NCI-H345 treated with DMSO at 0.1 percent for 48 hours (cell line): ENCODE data around the gene PCNT.
"Not testable (repeated sequence)": the region's sequence is repeated elsewhere in the genome, so short reads cannot be mapped to it uniquely, and the experiment has no call there.

ENCODE experiments used
- DNase-seq: peaks from one replicate; lab custom pipeline; 2025; ENCODE audit not compliant: unreplicated experiment; lab: John Stamatoyannopoulos, UW

The PCNT gene

GRCh38 chr21:46307625-46308024, 16.3 kb upstream of the PCNT start:
- no peak for DNase-seq

DNA sequence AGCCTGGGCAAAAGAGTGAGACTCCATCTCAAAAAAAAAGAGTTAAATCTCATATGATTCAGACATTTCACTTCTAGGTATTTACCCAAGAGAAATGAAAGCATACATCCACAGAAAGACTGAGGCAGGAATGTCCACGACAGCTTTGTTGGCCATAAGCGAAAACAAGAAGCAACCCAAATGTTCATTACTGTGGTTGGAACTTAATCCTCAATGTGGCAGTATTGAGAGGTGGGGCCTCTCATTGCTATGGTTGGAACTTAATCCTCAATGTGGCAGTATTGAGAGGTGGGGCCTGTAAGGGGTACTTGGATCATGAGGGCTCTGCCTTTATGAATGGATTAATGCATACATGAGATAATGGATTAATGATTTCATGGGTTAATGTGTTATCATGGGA, 15.5 kb upstream of the PCNT start:
- no peak for DNase-seq

DNA sequence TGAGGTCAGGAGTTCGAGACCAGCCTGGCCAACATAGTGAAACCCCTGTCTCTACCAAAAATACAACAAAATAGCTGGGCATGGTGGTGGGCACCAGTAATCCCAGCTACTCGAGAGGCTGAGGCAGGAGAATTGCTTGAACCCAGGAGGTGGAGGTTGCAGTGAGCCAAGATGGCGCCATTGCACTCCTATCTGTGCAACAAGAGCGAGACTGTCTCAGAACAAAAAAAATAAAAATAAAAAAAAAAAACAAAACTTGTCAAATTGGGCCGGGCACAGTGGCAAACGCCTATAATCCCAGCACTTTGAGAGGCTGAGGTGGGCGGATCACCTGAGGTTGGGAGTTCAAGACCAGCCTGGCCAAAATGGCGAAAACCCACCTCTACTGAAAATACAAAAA, 13.7 kb upstream of the PCNT start:
- DNase-seq = not testable (repeated sequence)

DNA sequence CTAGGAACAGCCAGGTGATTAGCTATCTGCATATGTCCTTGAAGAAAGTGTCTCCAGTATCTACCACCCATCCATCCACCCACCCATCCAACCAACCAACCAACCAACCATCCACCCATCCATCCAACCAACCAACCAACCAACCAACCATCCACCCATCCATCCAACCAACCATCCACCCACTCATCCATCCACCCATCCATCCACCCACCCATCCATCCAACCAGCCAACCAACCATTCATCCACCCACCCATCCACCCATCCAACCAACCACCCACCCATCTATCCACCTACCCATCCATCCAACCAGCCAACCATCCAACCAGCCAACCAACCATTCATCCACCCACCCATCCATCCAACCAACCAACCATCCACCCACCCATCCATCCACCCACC, 12.4 kb upstream of the PCNT start:
- no peak for DNase-seq

- DNase-seq = no peak
These were observed 11.0 kb upstream of the PCNT start for GRCh38 chr21:46312949-46313348.

DNA sequence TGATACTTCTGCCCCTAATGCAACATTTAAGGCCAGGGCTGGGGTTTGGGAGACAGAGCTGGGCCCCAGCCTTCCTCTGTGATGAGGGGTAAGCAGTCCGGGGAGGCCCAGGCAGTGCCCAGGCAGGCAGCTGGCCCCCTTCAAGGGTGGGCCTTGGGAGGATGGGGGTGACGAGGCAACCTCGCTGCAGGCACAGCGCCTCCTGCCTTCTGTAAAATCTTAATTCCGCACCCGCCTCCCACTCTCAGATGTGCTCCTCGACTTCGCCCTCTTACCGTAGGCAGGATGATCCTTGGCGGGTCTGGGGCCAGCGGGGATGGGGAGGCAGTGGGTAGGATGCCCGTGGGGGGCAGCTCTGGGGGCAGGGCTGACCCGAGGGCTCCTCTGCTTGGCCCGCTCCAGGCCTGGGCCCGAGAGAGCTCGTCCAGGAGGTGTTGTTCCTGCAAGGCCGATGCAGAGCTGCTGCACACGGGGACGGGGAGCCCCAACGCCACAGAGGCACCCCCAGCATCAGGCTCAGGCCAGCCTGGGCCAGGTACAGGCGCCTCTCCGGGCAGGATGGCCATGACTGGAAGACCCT, 9.4 kb upstream of the PCNT start:
- no peak for DNase-seq

DNA sequence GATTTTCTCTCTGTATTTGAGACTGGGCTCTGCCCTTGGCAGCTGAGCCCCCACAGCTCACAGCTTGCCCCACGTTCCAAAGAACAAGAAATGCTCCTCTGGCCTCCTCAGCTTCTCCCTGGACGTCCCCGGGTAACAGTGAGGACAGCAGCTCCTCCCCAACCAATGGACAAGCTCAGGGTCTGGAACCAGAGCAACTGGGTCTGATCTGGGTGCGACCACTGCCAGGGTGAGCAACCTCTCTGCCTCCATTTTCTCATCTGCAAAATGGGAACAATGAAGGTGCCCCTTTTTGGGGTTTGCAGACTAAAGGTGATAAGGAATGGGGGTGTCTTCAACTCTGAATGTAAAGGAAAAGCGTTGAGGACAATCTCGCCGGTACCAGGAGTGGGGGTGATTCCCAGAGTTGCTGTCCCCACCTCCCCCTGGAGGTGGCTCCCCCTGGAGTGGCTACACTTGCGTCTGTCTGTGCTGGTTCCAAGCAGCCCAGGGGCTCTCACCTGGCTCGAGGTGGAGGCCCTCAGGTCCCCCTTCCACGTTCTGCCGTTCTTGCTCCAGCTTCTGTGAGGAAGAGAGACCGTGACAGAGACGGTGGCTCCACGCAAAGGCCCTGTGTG, 7.1 kb upstream of the PCNT start:
- DNase-seq = no peak

GRCh38 chr21:46317710-46318463, 6.1 kb upstream of the PCNT start:
- peak; percentile 97 for DNase-seq

- no peak for DNase-seq
These were observed 5.5 kb upstream of the PCNT start for GRCh38 chr21:46318464-46318845.

- DNase-seq = no peak
These were observed 4.8 kb upstream of the PCNT start for GRCh38 chr21:46319186-46319585.

DNA sequence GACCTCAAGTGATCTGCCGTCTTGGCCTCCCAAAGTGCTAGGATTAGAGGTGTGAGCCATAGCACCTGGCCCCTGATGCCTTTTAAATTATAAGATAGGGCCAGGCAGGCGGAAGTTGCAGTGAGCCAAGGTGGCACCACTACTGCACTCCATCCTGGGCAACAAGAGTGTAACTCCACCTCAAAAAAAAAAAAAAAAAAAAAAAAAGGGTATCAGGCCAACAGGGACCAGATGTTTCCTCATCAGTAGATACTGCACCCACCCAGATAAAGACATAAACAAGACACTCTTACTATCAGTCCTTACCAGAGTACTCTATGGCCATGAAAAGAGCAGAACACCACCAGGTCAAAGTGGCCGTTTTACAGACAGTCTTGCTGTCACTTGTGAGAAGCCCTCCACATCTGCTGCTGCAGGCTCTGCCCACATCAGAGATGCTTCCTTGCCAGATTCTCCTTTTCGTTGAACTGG, 3.6 kb upstream of the PCNT start:
- no peak for DNase-seq

- DNase-seq = no peak
These were observed 1.4 kb upstream of the PCNT start for GRCh38 chr21:46322351-46323226.

DNA sequence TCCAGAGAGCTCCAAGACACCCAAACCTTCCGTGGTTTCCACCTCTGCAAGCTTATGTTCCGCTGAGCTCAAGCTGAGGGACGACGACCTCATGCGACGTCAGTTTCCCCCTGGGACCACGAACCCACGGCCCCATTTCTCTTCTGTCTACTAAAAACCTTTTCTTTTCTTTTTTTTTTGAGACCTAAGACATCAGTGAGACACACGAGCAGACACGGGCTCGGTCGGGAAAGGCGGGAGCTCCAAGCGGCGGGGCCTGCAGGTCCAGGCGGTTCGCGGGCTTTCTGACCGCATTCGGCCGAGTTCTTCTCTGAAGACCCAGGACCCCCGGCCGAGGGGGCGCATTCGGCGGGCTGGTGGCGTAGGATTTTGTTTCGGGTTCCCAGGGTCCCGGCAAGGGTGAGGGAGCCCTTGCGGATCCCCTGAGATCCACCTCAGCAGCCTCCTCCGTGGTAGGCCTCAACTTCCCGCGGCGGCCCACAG, 688 bp upstream of the PCNT start:
- DNase-seq = no peak

DNA sequence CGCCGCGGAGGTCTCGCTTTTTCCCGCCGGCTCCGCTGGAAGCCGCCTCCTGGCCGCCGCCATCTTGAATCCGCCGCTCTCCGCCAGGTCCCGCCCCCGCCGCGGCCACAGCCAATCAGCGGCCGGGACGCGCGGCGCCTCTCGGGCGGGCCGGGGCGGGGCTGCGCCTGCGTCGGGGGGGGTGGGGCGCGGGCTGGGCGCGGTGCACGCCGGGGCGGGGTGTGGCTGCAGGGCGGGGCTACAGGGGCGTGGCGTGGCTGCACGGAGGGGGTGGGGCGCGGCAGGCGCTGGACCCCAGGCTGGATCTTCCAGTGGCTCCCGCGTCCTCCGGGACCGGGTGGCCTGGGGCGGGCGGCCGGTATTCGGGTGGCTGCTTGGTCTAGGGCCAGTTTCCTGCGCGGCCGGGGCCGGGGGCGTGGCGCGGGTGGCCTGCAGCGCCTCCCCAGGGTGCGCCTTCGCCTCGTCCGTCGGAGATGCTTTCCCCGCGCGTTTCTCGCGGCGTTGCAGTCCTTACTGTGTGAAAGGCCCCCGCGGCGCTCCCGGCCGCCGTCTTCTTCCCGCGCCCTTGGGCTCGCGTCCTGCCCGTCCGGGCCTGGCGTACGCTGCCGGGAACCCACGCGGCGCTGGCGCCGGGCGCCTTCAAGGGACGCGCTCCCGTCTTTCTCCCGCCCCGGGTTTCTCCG, 575 bp downstream of the PCNT start:
- DNase-seq = peak; percentile 63

DNA sequence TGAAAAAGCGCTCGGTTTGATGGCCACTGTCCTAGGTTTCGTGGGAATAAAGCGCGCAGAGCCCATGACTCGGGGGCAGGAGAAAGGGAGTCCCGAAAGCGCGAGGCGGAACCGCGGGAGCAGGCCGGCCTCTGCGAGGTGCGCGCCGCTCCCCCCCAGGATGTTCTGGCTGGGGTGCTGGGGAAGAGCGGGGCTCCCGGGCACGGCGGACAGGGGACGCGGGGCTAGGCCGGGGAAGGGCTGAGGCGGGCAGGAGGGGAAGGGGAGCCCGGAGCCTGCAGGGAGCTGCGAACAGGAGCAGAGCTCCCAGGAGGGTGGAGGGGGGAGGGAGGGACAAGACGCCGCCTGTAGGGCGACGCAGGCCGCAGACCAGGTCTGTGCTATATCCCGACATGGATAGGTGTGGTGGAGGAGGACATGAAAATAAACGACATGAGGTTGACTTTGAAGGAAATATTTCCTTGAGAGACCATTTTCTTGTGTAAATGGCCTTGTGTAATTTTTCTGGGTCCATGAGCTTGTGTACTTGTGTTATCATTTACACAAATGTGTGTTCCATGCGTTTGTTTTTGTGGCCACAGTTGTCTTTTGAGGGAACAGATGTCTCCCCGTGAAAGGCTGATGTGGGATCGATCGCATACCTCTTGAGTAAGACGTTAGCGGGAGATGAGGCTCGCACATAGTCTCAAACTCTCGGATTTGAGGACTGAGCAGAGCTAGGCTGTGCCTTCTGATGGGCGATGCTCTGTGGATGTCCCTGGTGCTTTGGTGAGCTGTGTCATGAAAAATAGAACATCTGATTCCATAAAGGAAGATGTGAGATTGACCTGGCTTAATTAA, 1.3 kb downstream of the PCNT start:
- peak; percentile 36 for DNase-seq

DNA sequence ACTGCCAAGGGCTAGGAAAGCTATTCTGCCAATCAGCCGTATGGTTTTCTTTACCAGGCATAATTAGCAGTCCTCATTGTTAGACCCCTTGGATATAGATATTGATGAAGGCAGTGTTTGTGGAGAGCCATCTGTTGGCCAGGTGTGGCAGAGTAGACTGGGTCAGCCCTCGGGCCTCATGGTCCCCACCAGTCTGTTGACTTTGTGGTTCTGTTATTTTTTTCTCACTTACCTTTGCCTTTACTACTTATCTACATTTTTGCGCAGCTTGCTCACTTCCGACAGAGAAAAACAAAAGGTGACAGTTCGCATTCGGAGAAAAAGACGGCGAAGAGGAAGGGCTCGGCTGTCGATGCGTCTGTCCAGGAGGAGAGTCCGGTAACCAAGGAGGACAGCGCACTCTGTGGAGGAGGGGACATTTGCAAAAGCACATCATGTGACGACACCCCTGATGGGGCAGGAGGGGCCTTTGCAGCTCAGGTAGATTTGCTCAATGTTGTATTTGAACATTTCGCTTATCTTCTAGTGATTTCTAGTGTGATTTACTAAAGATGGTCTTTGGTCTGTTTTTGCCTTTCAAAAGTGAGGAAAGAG, 2.3 kb downstream of the PCNT start:
- DNase-seq = no peak

DNA sequence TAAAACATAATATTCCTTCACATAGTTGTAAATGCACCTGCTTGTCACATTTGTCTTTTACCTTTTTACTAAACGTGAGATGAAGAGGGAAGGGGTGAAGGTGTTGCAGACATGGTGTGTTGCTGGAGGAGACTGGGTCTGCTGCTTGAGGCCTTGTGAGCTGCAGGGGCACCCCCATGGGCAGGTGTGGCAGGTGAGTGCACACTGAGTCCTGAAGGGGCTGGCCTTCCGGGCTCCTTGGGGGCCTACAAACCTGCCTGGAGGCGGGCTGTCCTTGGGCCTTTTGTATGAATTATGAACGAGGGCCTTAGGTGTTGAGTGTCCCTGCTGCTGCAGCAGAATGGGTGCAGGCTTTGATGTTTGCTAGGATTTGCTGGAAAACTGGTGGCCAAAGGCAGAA, 3.8 kb downstream of the PCNT start:
- DNase-seq = no peak

- no peak for DNase-seq
These were observed 4.2 kb downstream of the PCNT start for GRCh38 chr21:46328151-46328550.

DNA sequence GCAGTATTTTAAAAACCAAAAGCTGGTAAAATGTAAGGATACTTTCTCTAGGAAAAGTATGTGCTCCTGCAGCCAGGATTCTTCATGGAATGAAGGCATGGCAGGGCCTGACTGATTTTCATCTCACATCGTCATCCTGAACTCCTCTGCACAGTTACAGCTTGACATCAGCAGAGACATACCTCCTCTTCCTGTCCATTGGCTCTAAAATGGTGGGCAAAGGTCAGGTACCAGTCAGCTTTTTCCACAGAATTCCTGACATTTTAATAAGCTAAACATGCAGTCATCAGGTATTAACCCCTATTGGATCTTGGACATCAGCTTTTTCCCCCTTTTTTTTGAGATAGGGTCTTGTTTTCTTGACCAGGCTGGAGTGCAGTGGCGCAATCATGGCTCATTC, 5.8 kb downstream of the PCNT start:
- no peak for DNase-seq
